ENCODE data around the gene LITAFD.

LITAFD gene

DNA sequence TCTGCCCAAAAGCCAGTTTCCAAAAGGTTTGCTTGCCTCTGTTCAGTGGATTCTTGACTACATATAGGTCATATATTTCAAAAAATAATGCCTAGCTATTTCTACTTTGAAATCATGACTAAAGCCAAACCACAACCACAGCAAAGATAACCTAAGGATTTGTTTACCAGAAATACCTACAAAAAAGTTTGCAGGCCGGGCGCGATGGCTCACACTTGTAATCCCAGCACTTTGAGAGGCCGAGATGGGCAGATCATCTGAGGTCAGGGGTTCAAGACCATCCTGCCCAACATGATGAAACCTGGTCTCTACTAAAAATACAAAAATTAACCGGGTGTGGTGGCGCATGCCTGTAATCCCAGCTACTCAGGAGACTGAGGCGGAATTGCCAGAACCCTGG is 28.5 kb upstream of the LITAFD start:
- Histone ChIP-seq H3K4me1 (ENCODE audit: control insufficient read depth in 1 of 2, insufficient read depth in 1 of 2, low read depth in 1 of 2, low read length in 1 of 2) (peaks cover 23 to 27% of the 10 kb centered on the region in 2 experiments), H3K4me3 (ENCODE audit: low read depth in 1 of 2, low read length in 1 of 2) (no peak overlapping the region), H3K27ac (no peak overlapping the region), H3K27me3 (no peaks in the 10 kb centered on the region), H3K9me3 (no peaks in the 10 kb centered on the region), H3K36me3 (peaks cover 71% of the 10 kb centered on the region)
- no peak for TF ChIP-seq CTCF (IDR thresholded peaks at IDR 0.05)

GRCh38 chr16:8854298-8854948 is 27.7 kb upstream of the LITAFD start:
- Histone ChIP-seq H3K27ac (no peak overlapping the region), H3K9me3 (no peaks in the 10 kb centered on the region), H3K4me1 (ENCODE audit: control insufficient read depth in 1 of 2, insufficient read depth in 1 of 2, low read depth in 1 of 2, low read length in 1 of 2) (peaks cover 16 to 20% of the 10 kb centered on the region in 2 experiments), H3K36me3 (peaks cover 75% of the 10 kb centered on the region), H3K4me3 (ENCODE audit: low read depth in 1 of 2, low read length in 1 of 2) (no peak overlapping the region), H3K27me3 (no peaks in the 10 kb centered on the region)
- TF ChIP-seq CTCF (IDR thresholded peaks at IDR 0.05): no peak

- no peaks in the 10 kb centered on the region for H3K9me3 ChIP-seq
- H3K36me3 ChIP-seq: peaks cover 70% of the 10 kb centered on the region
- H3K4me1 ChIP-seq (ENCODE audit: control insufficient read depth in 1 of 2, insufficient read depth in 1 of 2, low read depth in 1 of 2, low read length in 1 of 2): peaks cover 8 to 12% of the 10 kb centered on the region in 2 experiments
- TF ChIP-seq CTCF (IDR thresholded peaks at IDR 0.05): no peak
- no peaks in the 10 kb centered on the region for H3K27me3 ChIP-seq
- H3K27ac ChIP-seq: no peak overlapping the region
- H3K4me3 ChIP-seq (ENCODE audit: low read depth in 1 of 2, low read length in 1 of 2): no peak overlapping the region
Observed at GRCh38 chr16:8855051-8855786, 26.9 kb upstream of the LITAFD start.

DNA sequence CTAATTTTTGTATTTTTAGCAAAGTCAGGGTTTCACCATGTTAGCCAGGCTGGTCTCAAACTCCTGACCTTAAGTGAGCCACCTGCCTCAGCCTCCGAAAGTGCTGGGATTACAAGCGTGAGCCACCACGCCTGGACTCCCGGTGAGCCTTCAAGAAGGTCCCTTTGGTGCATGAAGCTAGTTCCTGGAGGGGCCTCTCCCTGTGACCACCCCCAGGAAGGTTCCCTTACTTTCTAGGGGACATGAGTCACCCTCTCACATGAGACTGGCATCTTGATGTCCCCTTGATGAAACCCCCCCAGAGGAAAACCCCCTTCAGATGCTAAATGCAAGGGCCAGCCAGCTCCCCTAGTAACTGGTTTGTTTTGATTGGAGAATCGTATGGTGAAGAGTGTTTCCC is 26.2 kb upstream of the LITAFD start:
- H3K27ac ChIP-seq: no peak overlapping the region
- TF ChIP-seq CTCF (IDR thresholded peaks at IDR 0.05): no peak
- H3K4me3 ChIP-seq (ENCODE audit: low read depth in 1 of 2, low read length in 1 of 2): no peak overlapping the region
- peaks cover 70% of the 10 kb centered on the region for H3K36me3 ChIP-seq
- H3K4me1 ChIP-seq (ENCODE audit: control insufficient read depth in 1 of 2, insufficient read depth in 1 of 2, low read depth in 1 of 2, low read length in 1 of 2): peaks cover under 1 to 4% of the 10 kb centered on the region in 2 experiments
- H3K9me3 ChIP-seq: no peaks in the 10 kb centered on the region
- no peaks in the 10 kb centered on the region for H3K27me3 ChIP-seq

- Histone ChIP-seq H3K27me3 (no peaks in the 10 kb centered on the region), H3K27ac (no peak overlapping the region), H3K9me3 (no peaks in the 10 kb centered on the region), H3K4me1 (ENCODE audit: control insufficient read depth in 1 of 2, insufficient read depth in 1 of 2, low read depth in 1 of 2, low read length in 1 of 2) (no peaks in the 10 kb centered on the region), H3K36me3 (peaks cover 52% of the 10 kb centered on the region), H3K4me3 (ENCODE audit: low read depth in 1 of 2, low read length in 1 of 2) (no peak overlapping the region)
- TF ChIP-seq CTCF (IDR thresholded peaks at IDR 0.05): no peak
Observed at GRCh38 chr16:8858994-8859912, 22.9 kb upstream of the LITAFD start.

Data from neutrophil (primary cell).